Neuronal stem cell (in vitro differentiated cells): ENCODE measurements around the gene TPX2.
A peak's percentile ranks its signal among the peaks of the same experiment; 100 is the strongest.

Experiments used
- DNase-seq: peaks from one replicate; pipeline ENCODE4 v3.0.0-alpha.2; 2013; ENCODE audit warnings: low spot score
- H2AFZ ChIP-seq: one replicate; pipeline ENCODE4 v1.6.1; 2013; ENCODE audit warnings: mild to moderate bottlenecking, low read length, inconsistent platforms
- H2AK5ac ChIP-seq: 2 replicates; pipeline ENCODE4 v1.6.1; 2013; ENCODE audit warnings: low read depth, mild to moderate bottlenecking, inconsistent platforms, low read length, moderate library complexity, mixed read lengths
- H2BK120ac ChIP-seq: 2 replicates; pipeline ENCODE4 v1.6.1; 2013; ENCODE audit warnings: low read depth, mild to moderate bottlenecking, inconsistent platforms, low read length, moderate library complexity, mixed read lengths
- H2BK12ac ChIP-seq: one replicate; pipeline ENCODE4 v1.6.1; 2013; ENCODE audit warnings: low read length, inconsistent platforms
- H2BK15ac ChIP-seq: 2 replicates; pipeline ENCODE4 v1.6.1; 2013; ENCODE audit warnings: mild to moderate bottlenecking, low read length, inconsistent platforms, mixed read lengths
- H2BK5ac ChIP-seq: one replicate; pipeline ENCODE4 v1.6.1; 2013; ENCODE audit warnings: inconsistent platforms, mild to moderate bottlenecking, low read length, moderate library complexity
- H3K14ac ChIP-seq: one replicate; pipeline ENCODE4 v1.6.1; 2013; ENCODE audit warnings: low read length, inconsistent platforms
- H3K18ac ChIP-seq: 2 replicates; pipeline ENCODE4 v1.6.1; 2013; ENCODE audit warnings: low read length, inconsistent platforms
- H3K23ac ChIP-seq: 2 replicates; pipeline ENCODE4 v1.6.1; 2013; ENCODE audit warnings: low read depth, mild to moderate bottlenecking, mixed read lengths, low read length, inconsistent platforms; ENCODE audit not compliant: poor library complexity
- H3K27ac ChIP-seq: replicated peaks from 3 replicates; pipeline ENCODE4 v1.5.1; 2013; ENCODE audit warnings: low read length, inconsistent platforms
- H3K27me3 ChIP-seq, 3 experiments: 2 replicates each; pipeline ENCODE4 v1.6.1; 2013; ENCODE audit warnings: low read length in 3 of 3, mild to moderate bottlenecking in 2 of 3, inconsistent platforms in 1 of 3, low read depth in 1 of 3, mixed read lengths in 1 of 3, moderate library complexity in 1 of 3; ENCODE audit not compliant: control insufficient read depth in 3 of 3, insufficient read depth in 3 of 3
- H3K36me3 ChIP-seq, 2 donors: replicated peaks in 1 of 2; 2 replicates each; pipeline ENCODE4 v1.6.1; 2013; ENCODE audit warnings: low read length in 2 of 2; ENCODE audit not compliant: control insufficient read depth in 2 of 2, insufficient read depth in 2 of 2
- H3K4ac ChIP-seq: 2 replicates; pipeline ENCODE4 v1.6.1; 2013; ENCODE audit warnings: inconsistent platforms, mild to moderate bottlenecking, low read length, moderate library complexity
- H3K4me1 ChIP-seq, 2 donors: 1 replicate in 1 of 2; 2 replicates in 1 of 2; pipeline ENCODE4 v1.6.1; 2013; ENCODE audit warnings: low read length in 2 of 2, low read depth in 1 of 2; ENCODE audit not compliant: control insufficient read depth in 2 of 2, insufficient read depth in 1 of 2
- H3K4me2 ChIP-seq: one replicate; pipeline ENCODE4 v1.6.1; 2013; ENCODE audit warnings: mild to moderate bottlenecking, low read length, inconsistent platforms; ENCODE audit not compliant: insufficient read depth, poor library complexity, severe bottlenecking
- H3K4me3 ChIP-seq, 2 donors: 2 replicates each; pipeline ENCODE4 v1.5.1; 2013; ENCODE audit warnings: low read length in 2 of 2, mild to moderate bottlenecking in 2 of 2, inconsistent platforms in 1 of 2, moderate library complexity in 1 of 2
- H3K79me1 ChIP-seq: one replicate; pipeline ENCODE4 v1.6.1; 2013; ENCODE audit warnings: low read depth, mild to moderate bottlenecking, inconsistent platforms, low read length, moderate library complexity
- H3K9ac ChIP-seq: one replicate; pipeline ENCODE4 v1.6.1; 2013; ENCODE audit warnings: mild to moderate bottlenecking, low read depth, low read length, inconsistent platforms; ENCODE audit not compliant: poor library complexity
- H3K9me3 ChIP-seq, 2 donors: replicated peaks in 1 of 2; 2 replicates each; pipeline versions ENCODE3 to v1.6.1; 2013; ENCODE audit warnings: low read length in 2 of 2, mild to moderate bottlenecking in 2 of 2, inconsistent platforms in 1 of 2, low read depth in 1 of 2, mixed read lengths in 1 of 2, moderate library complexity in 1 of 2; ENCODE audit not compliant: control insufficient read depth in 2 of 2, insufficient read depth in 1 of 2
- H4K8ac ChIP-seq: one replicate; pipeline ENCODE4 v1.6.1; 2013; ENCODE audit warnings: low read depth, mild to moderate bottlenecking, inconsistent platforms, low read length, moderate library complexity
- H4K91ac ChIP-seq: one replicate; pipeline ENCODE4 v1.6.1; 2013; ENCODE audit warnings: low read length, low read depth, mild to moderate bottlenecking, inconsistent platforms; ENCODE audit not compliant: poor library complexity
- WGBS, 2 donors: extraction: QIAGEN DNeasy Blood & Tissue Kit; methylation state at CpG; one replicate each; pipeline ENCODE4 v1.1.7; 2013; ENCODE audit warnings: missing lambda C conversion rate in 2 of 2, mixed read lengths in 1 of 2; ENCODE audit not compliant: insufficient read length in 2 of 2, insufficient replicate concordance in 1 of 2; ENCODE audit errors: extremely low coverage in 2 of 2; 5-methylcytosine and 5-hydroxymethylcytosine counted together

TPX2 gene

GRCh38 chr20:31838646-31839292, 99.7 kb downstream of the TPX2 start:
- Histone ChIP-seq H2BK5ac (no peak overlapping the region), H2BK15ac (no peak overlapping the region), H3K18ac (no peak overlapping the region), H3K4ac (no peak overlapping the region), H3K9ac (no peak overlapping the region), H2BK12ac (no peak overlapping the region), H3K36me3 (no peaks in the 10 kb centered on the region), H4K8ac (no peak overlapping the region), H2AFZ (no peak overlapping the region), H3K27ac (no peak overlapping the region), H3K4me1 (peaks cover 49 to 50% of the 10 kb centered on the region in 2 donors), H3K79me1 (no peaks in the 10 kb centered on the region), H3K27me3 (no peaks in the 10 kb centered on the region), H3K4me3 (no peak overlapping the region), H4K91ac (no peak overlapping the region), H3K9me3 (no peaks in the 10 kb centered on the region), H3K23ac (no peak overlapping the region), H3K14ac (no peak overlapping the region), H2AK5ac (no peak overlapping the region), H3K4me2 (no peak overlapping the region), H2BK120ac (no peak overlapping the region)
- no peak for DNase-seq
- no CpG with 5 or more reads among the region's 9 CpGs for WGBS, 2 donors

GRCh38 chr20:31839782-31840487, 100.8 kb downstream of the TPX2 start:
- H2BK120ac ChIP-seq = no peak overlapping the region
- no peak overlapping the region for H2BK12ac ChIP-seq
- H3K14ac ChIP-seq = no peak overlapping the region
- no peak overlapping the region for H2BK5ac ChIP-seq
- H3K27me3 ChIP-seq = no peaks in the 10 kb centered on the region
- no peak overlapping the region for H3K4ac ChIP-seq
- H4K8ac ChIP-seq = no peak overlapping the region
- H3K36me3 ChIP-seq = no peaks in the 10 kb centered on the region
- no peak overlapping the region for H3K27ac ChIP-seq
- H3K4me1 ChIP-seq = peaks cover 49 to 52% of the 10 kb centered on the region in 2 donors
- no peak overlapping the region for H3K18ac ChIP-seq
- no CpG with 5 or more reads among the region's 5 CpGs for WGBS, 2 donors
- H2BK15ac ChIP-seq = no peak overlapping the region
- no peak for DNase-seq
- no peak overlapping the region for H3K4me2 ChIP-seq
- no peak overlapping the region for H4K91ac ChIP-seq
- H3K4me3 ChIP-seq = no peak overlapping the region
- no peak overlapping the region for H3K23ac ChIP-seq
- no peak overlapping the region for H3K9ac ChIP-seq
- H2AFZ ChIP-seq = no peak overlapping the region
- no peaks in the 10 kb centered on the region for H3K9me3 ChIP-seq
- no peak overlapping the region for H2AK5ac ChIP-seq
- H3K79me1 ChIP-seq = no peaks in the 10 kb centered on the region

GRCh38 chr20:31840906-31841816, 102.1 kb downstream of the TPX2 start:
- Histone ChIP-seq H3K4me1 (peaks cover 54 to 55% of the 10 kb centered on the region in 2 donors), H3K4ac (no peak overlapping the region), H2BK5ac (peak overlapping the region; percentile 46), H3K36me3 (no peaks in the 10 kb centered on the region), H2AK5ac (peak overlapping the region; percentile 72), H3K27me3 (no peaks in the 10 kb centered on the region), H3K23ac (peak overlapping the region; percentile 57), H3K4me2 (no peak overlapping the region), H3K9me3 (no peaks in the 10 kb centered on the region), H2AFZ (peak overlapping the region; percentile 16), H3K9ac (no peak overlapping the region), H3K18ac (peak overlapping the region; percentile 92), H4K91ac (no peak overlapping the region), H2BK120ac (no peak overlapping the region), H3K27ac (no peak overlapping the region), H3K79me1 (no peaks in the 10 kb centered on the region), H3K4me3 (no peak overlapping the region), H4K8ac (no peak overlapping the region), H2BK15ac (peak overlapping the region; percentile 70), H3K14ac (peak overlapping the region; percentile 10), H2BK12ac (peak overlapping the region; percentile 91)
- no peak for DNase-seq
- no CpG with 5 or more reads among the region's 15 CpGs for WGBS, 2 donors
